HG03432 (cell line): Measurements from ENCODE around the gene SARM1.

Source experiments
- ATAC-seq: cut with Tn5 transposase; IDR thresholded peaks from one replicate; pipeline ENCODE4 v1.9.1; 2021; ENCODE audit warnings: mild to moderate bottlenecking, moderate library complexity; ENCODE audit not compliant: unreplicated experiment

SARM1 gene

GRCh38 chr17:28367641-28368305 is 3.7 kb upstream of the SARM1 start:
- ATAC-seq, result no peak

- ATAC-seq, result no peak
Observed at GRCh38 chr17:28368306-28368831, 3.1 kb upstream of the SARM1 start.

- ATAC-seq, result no peak
Observed at GRCh38 chr17:28368915-28369683, 2.4 kb upstream of the SARM1 start.

- ATAC-seq, result no peak
Observed at GRCh38 chr17:28369684-28370034, 1.8 kb upstream of the SARM1 start.

- ATAC-seq, result no peak
Observed at GRCh38 chr17:28370035-28370743, 1.3 kb upstream of the SARM1 start, which contains the start of gene VTN. TSS of gene VTN (minus strand) at chr17:28370307. CDS start at chr17:28370203, 104 bp downstream.

GRCh38 chr17:28370744-28371103 is 770 bp upstream of the SARM1 start:
- ATAC-seq, result no peak

- peak; percentile 23 for ATAC-seq
Observed at GRCh38 chr17:28372203-28372944, 880 bp downstream of the SARM1 start.

GRCh38 chr17:28372945-28373274 is 1.4 kb downstream of the SARM1 start:
- no peak for ATAC-seq

GRCh38 chr17:28379814-28380801 is 8.6 kb downstream of the SARM1 start:
- ATAC-seq, result no peak

- ATAC-seq, result no peak
Observed at GRCh38 chr17:28381141-28381825, 9.8 kb downstream of the SARM1 start.

- peak; percentile 77 for ATAC-seq
Observed at GRCh38 chr17:28384281-28385036, 13.0 kb downstream of the SARM1 start.

- ATAC-seq, result peak; percentile 22
Observed at GRCh38 chr17:28385037-28385400, 13.5 kb downstream of the SARM1 start.

- no peak for ATAC-seq
Observed at GRCh38 chr17:28385406-28385805, 13.9 kb downstream of the SARM1 start.

GRCh38 chr17:28386391-28386790 is 14.9 kb downstream of the SARM1 start:
- no peak for ATAC-seq

GRCh38 chr17:28388106-28388505 is 16.6 kb downstream of the SARM1 start:
- no peak for ATAC-seq

- no peak for ATAC-seq
Observed at GRCh38 chr17:28390141-28390540, 18.6 kb downstream of the SARM1 start.

- ATAC-seq, result no peak
Observed at GRCh38 chr17:28390563-28390962, 19.1 kb downstream of the SARM1 start.

GRCh38 chr17:28390984-28391383 is 19.5 kb downstream of the SARM1 start:
- no peak for ATAC-seq

- ATAC-seq, result no peak
Observed at GRCh38 chr17:28391401-28391800, 19.9 kb downstream of the SARM1 start.
